ENCODE measurements around the gene EGFL8.

EGFL8 gene

GRCh38 chr6:32151181-32151862 lies 13.1 kb upstream of the EGFL8 start:
- no peaks in the 10 kb centered on the region for H3K9me3 Mint-ChIP-seq
- H3K36me3 Mint-ChIP-seq (ENCODE audit: low read depth), result no peaks in the 10 kb centered on the region
- H3K27ac Mint-ChIP-seq, result no peak overlapping the region
- intact Hi-C loops (cut with micrococcal nuclease), result no loop called here
- peaks cover 53% of the 10 kb centered on the region for H3K4me1 Mint-ChIP-seq (ENCODE audit: low read depth)
- no peak overlapping the region for H3K4me3 Mint-ChIP-seq
- peaks cover 88% of the 10 kb centered on the region for H3K27me3 Mint-ChIP-seq

- intact Hi-C loops (cut with micrococcal nuclease), result no loop called here
- Mint-ChIP-seq H3K27me3 (peaks cover 81% of the 10 kb centered on the region), H3K4me3 (no peak within 1 kb of the TSS), H3K9me3 (no peaks in the 10 kb centered on the region), H3K36me3 (ENCODE audit: low read depth) (no peaks in the 10 kb centered on the region), H3K27ac (no peak within 1 kb of the TSS), H3K4me1 (ENCODE audit: low read depth) (peaks cover 53% of the 10 kb centered on the region)
These were observed 12.3 kb upstream of the EGFL8 start, which contains the start of gene PRRT1 for GRCh38 chr6:32151863-32152768. Gene PRRT1 (minus strand): TSS chr6:32151939. CDS start chr6:32151827, 112 bp downstream.

DNA sequence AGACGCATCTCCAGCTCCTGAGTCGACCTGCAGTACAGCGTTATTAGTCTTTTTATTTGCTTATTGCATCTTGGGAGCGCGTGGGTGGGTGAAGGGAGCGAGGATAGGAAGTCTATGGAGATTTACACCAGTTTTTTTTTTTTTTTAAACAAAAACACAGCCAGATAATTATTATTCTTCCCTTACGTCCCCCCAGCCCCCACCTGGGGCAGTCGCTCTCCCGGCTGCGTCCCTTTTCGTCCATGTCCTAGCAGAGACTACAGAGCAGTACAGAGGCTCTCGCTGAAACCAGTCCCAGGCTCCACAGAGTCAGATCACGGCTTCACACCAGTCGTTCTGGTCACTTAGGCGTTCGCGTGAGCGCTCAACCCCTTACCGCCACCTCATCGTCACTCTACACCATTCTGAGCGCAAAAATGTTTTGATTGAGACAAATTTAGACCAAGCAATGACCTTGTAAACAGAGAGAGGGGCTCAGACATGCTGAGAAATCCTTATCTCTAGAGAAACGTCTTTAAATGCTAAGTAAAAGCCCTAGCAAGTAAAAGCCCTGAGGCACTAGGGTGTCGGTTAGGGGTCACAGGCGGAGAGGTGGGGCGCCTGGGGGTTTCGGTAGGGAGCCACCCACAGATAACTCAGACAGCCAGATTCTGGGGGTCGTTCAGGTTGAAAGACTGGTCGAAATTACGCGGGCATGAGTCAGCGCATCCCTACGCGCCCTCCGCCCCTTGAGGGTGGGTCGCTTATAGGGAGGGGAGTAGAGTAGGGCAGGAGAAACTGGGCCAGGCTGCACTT lies 11.4 kb upstream of the EGFL8 start:
- Mint-ChIP-seq H3K36me3 (ENCODE audit: low read depth) (no peaks in the 10 kb centered on the region), H3K9me3 (no peaks in the 10 kb centered on the region), H3K27me3 (peaks cover 73% of the 10 kb centered on the region), H3K27ac (no peak overlapping the region), H3K4me1 (ENCODE audit: low read depth) (peaks cover 48% of the 10 kb centered on the region), H3K4me3 (no peak overlapping the region)
- intact Hi-C loops (cut with micrococcal nuclease), result loop anchor here (1.0 kb wide), 1 partner anchor 26 kb away; no protein-coding TSS in a partner anchor

DNA sequence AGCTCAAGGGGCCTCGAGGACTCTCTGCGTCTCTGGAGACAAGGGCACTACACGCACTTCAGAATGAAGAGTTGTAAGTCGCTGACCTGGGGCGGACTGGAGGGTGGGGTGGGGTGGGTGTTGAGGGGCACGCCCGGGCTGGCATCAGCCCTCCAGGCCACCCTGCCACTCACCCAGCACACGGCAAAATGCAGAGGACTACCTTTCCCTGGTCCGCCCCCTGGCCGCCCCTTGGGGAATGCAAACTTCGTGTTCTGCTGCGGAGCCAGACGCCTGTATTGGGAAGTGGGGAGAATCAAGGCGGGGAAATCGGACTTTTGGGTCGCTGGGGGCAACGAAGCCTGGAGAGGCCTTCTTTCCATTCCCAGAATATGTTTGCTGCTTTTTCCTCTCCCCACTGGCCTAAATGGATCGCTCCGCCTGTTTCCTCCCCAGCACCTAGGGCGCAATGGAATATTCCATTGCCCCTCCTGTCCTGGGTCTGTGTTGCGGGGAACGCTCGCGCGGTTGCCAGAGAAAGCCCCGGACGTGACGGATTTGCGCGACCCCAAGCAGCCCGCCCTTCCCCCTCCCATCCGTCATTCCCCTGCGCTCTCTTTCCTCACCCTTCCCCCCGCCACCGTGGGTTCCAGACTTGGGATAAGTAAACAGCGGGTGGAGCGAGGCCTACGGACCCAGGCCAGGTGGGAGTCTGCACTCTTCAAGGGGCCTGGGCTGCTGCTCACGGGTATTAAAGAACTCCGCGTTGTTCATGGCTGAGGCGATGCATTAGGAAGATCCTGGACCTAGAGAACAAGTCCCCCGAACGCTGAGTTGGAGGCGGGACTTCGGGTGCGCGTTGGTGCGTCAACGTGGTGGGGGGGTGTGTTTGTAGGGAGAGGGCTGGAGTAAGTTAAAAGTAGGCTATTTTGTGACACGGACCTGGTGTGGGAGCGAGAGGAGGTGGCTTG lies 10.6 kb upstream of the EGFL8 start, which contains the start of gene PPT2:
Gene PPT2, plus strand, starts transcription at position 578 of the 950 bp plus-strand sequence. CDS start 454 bp downstream, outside the sequence.
- Mint-ChIP-seq H3K36me3 (ENCODE audit: low read depth) (no peaks in the 10 kb centered on the region), H3K9me3 (no peaks in the 10 kb centered on the region), H3K27me3 (peaks cover 64% of the 10 kb centered on the region), H3K4me1 (ENCODE audit: low read depth) (peaks cover 39% of the 10 kb centered on the region), H3K4me3 (peak within 1 kb of the TSS; percentile 86), H3K27ac (peak within 1 kb of the TSS; percentile 61)
- intact Hi-C loops (cut with micrococcal nuclease), result loop anchor here (1.0 kb wide), 1 partner anchor 27 kb away; no protein-coding TSS in a partner anchor

GRCh38 chr6:32154514-32155161 lies 9.8 kb upstream of the EGFL8 start:
- Mint-ChIP-seq H3K36me3 (ENCODE audit: low read depth) (no peaks in the 10 kb centered on the region), H3K27ac (peak overlapping the region; percentile 61), H3K27me3 (peaks cover 56% of the 10 kb centered on the region), H3K9me3 (no peaks in the 10 kb centered on the region), H3K4me3 (peak overlapping the region; percentile 86), H3K4me1 (ENCODE audit: low read depth) (peaks cover 35% of the 10 kb centered on the region)
- intact Hi-C loops (cut with micrococcal nuclease), result no loop called here

DNA sequence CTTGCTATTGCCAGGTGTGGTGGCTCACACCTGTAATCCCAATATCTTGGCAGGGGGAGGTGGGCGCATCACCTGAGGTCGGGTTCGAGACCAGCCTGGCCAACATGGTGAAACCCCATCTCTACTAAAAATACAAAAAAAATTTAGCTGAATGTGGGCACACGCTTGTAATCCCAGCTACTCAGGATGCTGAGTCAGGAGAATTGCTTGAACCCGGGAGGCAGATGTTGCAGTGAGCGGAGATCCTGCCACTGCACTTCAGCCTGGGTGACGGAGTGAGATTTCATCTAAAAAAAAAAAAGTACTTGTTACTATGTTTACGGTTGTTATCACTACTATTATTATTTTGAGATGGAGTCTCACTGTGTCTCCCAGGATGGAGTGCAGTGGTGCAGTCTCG lies 7.5 kb upstream of the EGFL8 start:
- peaks cover 36% of the 10 kb centered on the region for H3K27me3 Mint-ChIP-seq
- peaks cover 29% of the 10 kb centered on the region for H3K4me1 Mint-ChIP-seq (ENCODE audit: low read depth)
- no peaks in the 10 kb centered on the region for H3K36me3 Mint-ChIP-seq (ENCODE audit: low read depth)
- intact Hi-C loops (cut with micrococcal nuclease), result no loop called here
- no peak overlapping the region for H3K4me3 Mint-ChIP-seq
- H3K27ac Mint-ChIP-seq, result no peak overlapping the region
- H3K9me3 Mint-ChIP-seq, result no peaks in the 10 kb centered on the region

GRCh38 chr6:32158052-32158451 lies 6.3 kb upstream of the EGFL8 start:
- Mint-ChIP-seq H3K9me3 (no peaks in the 10 kb centered on the region), H3K27ac (no peak overlapping the region), H3K4me3 (no peak overlapping the region), H3K36me3 (ENCODE audit: low read depth) (no peaks in the 10 kb centered on the region), H3K27me3 (peaks cover 25% of the 10 kb centered on the region), H3K4me1 (ENCODE audit: low read depth) (peaks cover 26% of the 10 kb centered on the region)
- intact Hi-C loops (cut with micrococcal nuclease), result no loop called here

DNA sequence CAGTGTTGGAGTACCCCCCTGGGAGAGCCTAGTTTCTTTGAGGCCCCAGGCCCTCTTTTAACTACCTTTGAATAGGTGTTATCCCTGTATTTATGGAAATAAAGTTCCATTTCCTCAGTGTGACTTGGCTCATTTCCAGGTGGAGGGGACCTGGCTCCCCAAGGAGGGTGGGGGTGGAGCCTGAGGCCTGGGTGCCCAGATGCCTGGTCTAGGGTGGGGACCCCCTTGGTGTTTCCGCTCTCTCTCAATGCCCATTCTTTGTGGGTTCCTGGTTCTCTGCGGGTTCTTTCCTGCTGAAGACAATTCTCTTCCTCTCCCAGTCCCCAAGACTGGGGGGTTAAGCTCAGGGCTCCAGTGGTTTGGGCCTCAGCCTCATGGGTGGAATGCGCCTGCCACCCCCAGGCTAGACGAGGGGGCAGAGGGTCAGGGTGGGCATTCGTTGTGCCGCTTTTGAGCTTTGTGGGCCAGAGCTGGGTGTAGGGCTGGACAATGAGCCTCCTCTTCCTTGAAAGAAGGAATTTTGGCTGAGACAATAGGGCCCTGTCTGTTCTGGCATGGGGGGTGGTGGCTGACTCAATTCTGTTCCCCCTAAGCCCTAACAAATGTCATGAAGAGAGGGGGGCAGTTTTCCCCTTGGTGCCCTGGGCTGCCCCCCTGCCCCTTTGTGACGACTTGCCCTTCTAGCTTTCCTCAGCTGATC lies 686 bp upstream of the EGFL8 start:
- intact Hi-C loops (cut with micrococcal nuclease), result no loop called here
- no peak overlapping the region for H3K27ac Mint-ChIP-seq
- H3K4me1 Mint-ChIP-seq (ENCODE audit: low read depth), result no peaks in the 10 kb centered on the region
- peaks cover 34% of the 10 kb centered on the region for H3K36me3 Mint-ChIP-seq (ENCODE audit: low read depth)
- no peaks in the 10 kb centered on the region for H3K27me3 Mint-ChIP-seq
- no peak overlapping the region for H3K4me3 Mint-ChIP-seq
- no peaks in the 10 kb centered on the region for H3K9me3 Mint-ChIP-seq

DNA sequence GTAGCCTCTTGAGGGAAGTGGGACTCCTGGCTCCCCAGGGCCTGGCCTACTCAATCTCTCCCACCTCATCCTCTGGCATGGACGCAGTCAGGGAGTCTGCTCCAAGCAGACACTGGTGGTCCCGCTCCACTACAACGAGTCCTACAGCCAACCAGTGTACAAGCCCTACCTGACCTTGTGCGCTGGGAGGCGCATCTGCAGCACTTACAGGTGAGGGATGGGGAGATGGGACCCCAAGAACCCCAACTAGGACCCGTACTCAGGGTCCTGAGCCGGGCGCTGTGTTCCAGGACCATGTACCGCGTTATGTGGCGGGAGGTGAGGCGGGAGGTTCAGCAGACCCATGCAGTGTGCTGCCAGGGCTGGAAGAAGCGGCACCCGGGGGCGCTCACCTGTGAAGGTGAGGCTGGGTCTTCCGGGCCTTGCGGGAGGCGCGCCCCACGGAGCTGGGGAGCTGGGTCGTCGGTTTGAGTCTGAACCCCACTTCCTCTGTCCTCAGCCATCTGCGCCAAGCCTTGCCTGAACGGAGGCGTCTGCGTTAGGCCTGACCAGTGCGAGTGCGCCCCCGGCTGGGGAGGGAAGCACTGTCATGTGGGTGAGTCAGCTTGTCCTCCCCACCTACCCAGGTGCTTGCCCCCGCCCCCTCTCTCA lies 2.1 kb downstream of the EGFL8 start:
- peaks cover 62% of the 10 kb centered on the region for H3K36me3 Mint-ChIP-seq (ENCODE audit: low read depth)
- intact Hi-C loops (cut with micrococcal nuclease), result no loop called here
- no peaks in the 10 kb centered on the region for H3K9me3 Mint-ChIP-seq
- H3K4me3 Mint-ChIP-seq, result no peak overlapping the region
- no peaks in the 10 kb centered on the region for H3K27me3 Mint-ChIP-seq
- H3K27ac Mint-ChIP-seq, result no peak overlapping the region
- H3K4me1 Mint-ChIP-seq (ENCODE audit: low read depth), result peaks cover 6% of the 10 kb centered on the region

DNA sequence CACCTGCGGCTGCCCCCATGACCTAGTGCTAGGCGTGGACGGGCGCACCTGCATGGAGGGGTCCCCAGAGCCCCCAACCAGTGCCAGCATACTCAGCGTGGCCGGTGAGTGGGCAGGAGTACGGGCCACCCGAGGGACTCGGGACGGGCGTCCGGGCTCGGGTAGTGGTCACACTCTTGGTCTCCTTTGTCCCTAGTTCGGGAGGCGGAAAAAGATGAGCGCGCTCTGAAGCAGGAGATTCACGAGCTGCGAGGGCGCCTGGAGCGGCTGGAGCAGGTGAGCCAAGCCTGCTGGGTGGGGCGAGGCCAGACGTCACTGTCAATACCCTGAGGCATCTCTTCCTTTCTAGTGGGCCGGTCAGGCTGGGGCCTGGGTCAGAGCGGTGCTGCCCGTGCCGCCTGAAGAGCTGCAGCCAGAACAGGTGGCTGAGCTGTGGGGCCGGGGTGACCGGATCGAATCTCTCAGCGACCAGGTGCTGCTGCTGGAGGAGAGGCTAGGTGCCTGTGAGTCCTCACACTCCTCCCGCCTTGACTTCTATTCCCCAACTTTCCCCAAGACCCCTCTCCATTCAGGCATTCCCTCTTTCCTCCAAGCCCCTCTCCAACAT lies 2.9 kb downstream of the EGFL8 start:
- H3K27ac Mint-ChIP-seq, result no peak overlapping the region
- no peaks in the 10 kb centered on the region for H3K9me3 Mint-ChIP-seq

DNA sequence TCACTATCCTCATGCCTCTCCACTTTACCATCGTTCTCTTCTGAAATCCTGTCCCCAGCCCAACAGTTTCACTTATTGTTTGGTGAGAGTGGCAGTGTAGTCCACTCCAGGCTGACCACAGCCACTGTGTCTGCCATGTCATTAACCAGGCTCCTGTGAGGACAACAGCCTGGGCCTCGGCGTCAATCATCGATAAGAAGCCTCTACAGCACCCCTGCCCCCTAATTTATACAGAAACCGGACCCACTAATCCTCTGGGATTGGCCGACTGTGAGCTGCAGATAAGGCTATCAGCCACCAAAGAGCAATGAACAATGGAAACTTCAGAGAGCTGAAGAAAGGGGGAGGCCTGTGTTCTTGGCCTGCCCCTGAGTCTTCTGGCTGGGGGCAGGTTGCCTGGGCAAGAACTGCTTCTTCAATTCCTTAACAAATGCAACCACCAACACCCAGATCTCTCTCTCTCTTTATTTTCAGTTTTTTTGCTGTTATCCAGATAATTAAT lies 3.4 kb downstream of the EGFL8 start:
- H3K27ac Mint-ChIP-seq, result no peak overlapping the region
- intact Hi-C loops (cut with micrococcal nuclease), result no loop called here
- H3K4me3 Mint-ChIP-seq, result no peak overlapping the region
- peaks cover 9% of the 10 kb centered on the region for H3K4me1 Mint-ChIP-seq (ENCODE audit: low read depth)
- no peaks in the 10 kb centered on the region for H3K27me3 Mint-ChIP-seq
- H3K36me3 Mint-ChIP-seq (ENCODE audit: low read depth), result peaks cover 63% of the 10 kb centered on the region
- no peaks in the 10 kb centered on the region for H3K9me3 Mint-ChIP-seq

More for the DNA sequence above, 2.9 kb downstream of the EGFL8 start:
- Mint-ChIP-seq H3K4me3 (no peak overlapping the region), H3K27me3 (no peaks in the 10 kb centered on the region), H3K36me3 (ENCODE audit: low read depth) (peaks cover 63% of the 10 kb centered on the region), H3K4me1 (ENCODE audit: low read depth) (peaks cover 6% of the 10 kb centered on the region)
- intact Hi-C loops (cut with micrococcal nuclease), result no loop called here

All from dendritic cell treated with granulocyte-macrophage colony-stimulating factor and Interleukin-4, amounts not matched to agents 40 ng/mL and 50 ng/mL, for 4 days (primary cell).